Thyroid gland (tissue), 4 donors: ENCODE data around the gene RPL29. TPM values are rescaled to one million over a fixed set of nuclear protein-coding genes. Genes with fewer than 3 reads are reported as not detected.
A peak's percentile ranks its signal among the peaks of the same experiment; 100 is the strongest.

ENCODE experiments used
- DNase-seq, 2 donors: peaks; one replicate each; pipeline ENCODE4 v3.0.0-alpha.2; 2019
- H3K27ac ChIP-seq, 3 donors: fragments of 200-600 bp; sonication (generic); 1 replicate in 2 of 3; 2 replicates in 1 of 3; pipeline ENCODE4 v1.5.1; 2016 to 2019; ENCODE audit warnings: mild to moderate bottlenecking in 1 of 3, moderate library complexity in 1 of 3
- H3K27me3 ChIP-seq: fragments of 200-600 bp; sonication (generic); one replicate; pipeline ENCODE4 v1.5.1; 2019
- H3K36me3 ChIP-seq, 2 donors: fragments of 200-600 bp; sonication (generic); one replicate each; pipeline ENCODE4 v1.5.1; 2016 to 2019
- H3K4me1 ChIP-seq, 2 donors: fragments of 200-600 bp; sonication (generic); one replicate each; pipeline ENCODE4 v1.5.1; 2017 to 2019
- H3K4me3 ChIP-seq, 3 donors: fragments of 200-600 bp; sonication (generic); replicated peaks in 1 of 3; 1 replicate in 2 of 3; 2 replicates in 1 of 3; pipeline ENCODE4 v1.5.1; 2016; ENCODE audit warnings: mild to moderate bottlenecking in 1 of 3
- H3K9me3 ChIP-seq: fragments of 200-600 bp; sonication (generic); one replicate; pipeline ENCODE4 v1.5.1; 2017
- POLR2A ChIP-seq, 2 donors: fragments of 450-650 bp; IDR thresholded peaks; one replicate each; pipeline ENCODE4 v1.6.1; 2017; ENCODE audit warnings: antibody characterized with exemption in 2 of 2, mild to moderate bottlenecking in 2 of 2, moderate library complexity in 1 of 2
- WGBS, 2 donors: methylation state at CpG; one replicate each; pipeline ENCODE4 v1.1.5; 2017; 5-methylcytosine and 5-hydroxymethylcytosine counted together
- intact Hi-C: fragments of 100-400 bp; cut with DNase I; formaldehyde crosslinking; loops from one replicate; pipeline ENCODE4 v1.15.1; 2023
- total RNA-seq, 4 donors: library from RNA; depleted of rRNA; stranded (reverse); fragments of >200 nt; gene quantifications; one replicate each; pipeline ENCODE4 v1.2.3, GENCODE V29; 2016
- TF ChIP-seq, protein P1 (sequence below), 6 experiments: fragments of 200-600 bp in 3 of 6; fragments of 450-650 bp in 3 of 6; sonication (generic) in 3 of 6; IDR thresholded peaks; one replicate each; pipeline ENCODE4 v1.5.1; 2016 to 2019; ENCODE audit warnings: antibody characterized with exemption in 6 of 6, mild to moderate bottlenecking in 2 of 6, inconsistent platforms in 1 of 6, moderate library complexity in 1 of 6

RPL29 gene
- total RNA-seq, 4 donors from 2014 or later: 826 to 1,348 (median 1,271) TPM

DNA sequence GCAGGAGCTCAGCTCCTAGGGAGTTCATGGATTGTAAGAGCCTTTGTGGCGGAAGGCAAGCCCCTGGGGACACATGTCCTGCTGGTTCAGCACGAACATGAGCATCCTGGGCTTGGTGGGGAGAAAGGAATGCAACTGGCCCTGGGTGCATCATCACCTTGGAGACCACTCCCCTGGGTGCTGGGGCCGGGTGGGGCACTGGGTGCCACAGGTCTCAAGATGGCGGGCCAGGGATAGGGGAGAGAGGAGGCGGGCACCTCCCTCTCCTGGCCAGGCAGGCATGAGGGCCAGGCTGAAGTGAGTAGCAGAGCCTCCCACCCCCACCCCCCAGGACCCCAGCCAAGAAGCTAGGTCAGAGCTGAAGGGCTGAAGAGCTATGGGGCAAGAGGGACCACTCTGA, 29.2 kb downstream of the RPL29 start:
- no peak for TF ChIP-seq POLR2A (IDR thresholded peaks at IDR 0.05)
- TF ChIP-seq, protein P1, sequence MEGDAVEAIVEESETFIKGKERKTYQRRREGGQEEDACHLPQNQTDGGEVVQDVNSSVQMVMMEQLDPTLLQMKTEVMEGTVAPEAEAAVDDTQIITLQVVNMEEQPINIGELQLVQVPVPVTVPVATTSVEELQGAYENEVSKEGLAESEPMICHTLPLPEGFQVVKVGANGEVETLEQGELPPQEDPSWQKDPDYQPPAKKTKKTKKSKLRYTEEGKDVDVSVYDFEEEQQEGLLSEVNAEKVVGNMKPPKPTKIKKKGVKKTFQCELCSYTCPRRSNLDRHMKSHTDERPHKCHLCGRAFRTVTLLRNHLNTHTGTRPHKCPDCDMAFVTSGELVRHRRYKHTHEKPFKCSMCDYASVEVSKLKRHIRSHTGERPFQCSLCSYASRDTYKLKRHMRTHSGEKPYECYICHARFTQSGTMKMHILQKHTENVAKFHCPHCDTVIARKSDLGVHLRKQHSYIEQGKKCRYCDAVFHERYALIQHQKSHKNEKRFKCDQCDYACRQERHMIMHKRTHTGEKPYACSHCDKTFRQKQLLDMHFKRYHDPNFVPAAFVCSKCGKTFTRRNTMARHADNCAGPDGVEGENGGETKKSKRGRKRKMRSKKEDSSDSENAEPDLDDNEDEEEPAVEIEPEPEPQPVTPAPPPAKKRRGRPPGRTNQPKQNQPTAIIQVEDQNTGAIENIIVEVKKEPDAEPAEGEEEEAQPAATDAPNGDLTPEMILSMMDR (IDR thresholded peaks at IDR 0.05): no peak
- H3K27me3 ChIP-seq: no peaks in the 10 kb centered on the region
- WGBS, 2 donors: 80 to 100% methylated on average over 1 to 2 of the region's 5 CpGs
- no peaks in the 10 kb centered on the region for H3K36me3 ChIP-seq
- peaks cover 10 to 11% of the 10 kb centered on the region in 2 donors for H3K4me1 ChIP-seq
- intact Hi-C loops: no loop called here
- H3K4me3 ChIP-seq: peak overlapping the region in 2 of 3 donors; percentile 61 to 73
- H3K9me3 ChIP-seq: no peaks in the 10 kb centered on the region
- no peak for DNase-seq
- H3K27ac ChIP-seq: peak overlapping the region in 1 of 3 donors; percentile 53

DNA sequence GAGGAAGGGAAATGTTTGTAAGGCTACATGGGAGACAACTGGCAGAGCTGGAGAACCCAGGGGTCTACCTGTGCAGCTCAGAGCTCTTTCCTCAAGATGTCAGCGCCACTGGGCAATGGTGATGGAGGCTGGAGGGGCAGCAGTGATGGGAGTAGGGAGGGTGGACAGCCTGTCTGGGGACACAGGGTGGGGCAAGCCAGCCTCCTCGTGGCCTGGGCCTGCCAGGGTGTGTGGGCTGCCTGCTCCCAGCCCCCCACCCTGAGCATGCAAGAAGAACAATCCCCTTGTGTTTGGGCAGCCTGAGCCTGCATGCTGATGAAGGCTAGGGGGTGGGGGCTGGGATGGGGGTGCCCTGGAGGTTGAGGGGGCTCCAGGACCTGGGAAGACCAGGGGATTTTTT, 29.7 kb downstream of the RPL29 start:
- Histone ChIP-seq H3K27ac (no peak overlapping the region), H3K36me3 (no peaks in the 10 kb centered on the region), H3K27me3 (no peaks in the 10 kb centered on the region), H3K4me3 (no peak overlapping the region), H3K4me1 (peaks cover 10 to 11% of the 10 kb centered on the region in 2 donors), H3K9me3 (no peaks in the 10 kb centered on the region)
- DNase-seq: no peak
- intact Hi-C loops: no loop called here
- no peak for TF ChIP-seq POLR2A (IDR thresholded peaks at IDR 0.05)
- TF ChIP-seq, protein P1 (IDR thresholded peaks at IDR 0.05): no peak
- 85 to 100% methylated on average over 1 to 2 of the region's 2 CpGs for WGBS, 2 donors

DNA sequence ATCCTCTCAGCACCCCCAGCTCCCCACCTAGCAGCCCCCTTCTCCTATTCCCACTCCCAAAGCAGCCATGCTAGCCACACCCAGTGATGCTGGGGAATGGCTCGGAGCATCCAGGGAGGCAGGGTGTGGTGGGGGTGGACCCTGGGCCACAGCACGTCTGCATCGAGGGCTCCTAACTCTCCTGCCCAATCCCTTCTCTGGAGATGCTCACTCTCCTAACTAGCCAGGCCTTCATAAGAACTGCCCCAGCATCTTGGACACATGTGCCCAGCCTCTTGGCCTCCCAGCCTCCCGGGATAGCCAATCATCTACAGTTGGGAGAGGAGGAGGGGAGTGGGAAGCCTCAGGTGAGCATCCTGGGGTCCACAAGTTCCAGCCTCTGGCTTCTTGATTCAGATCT, 31.2 kb downstream of the RPL29 start:
- no peaks in the 10 kb centered on the region for H3K36me3 ChIP-seq
- no peak overlapping the region for H3K27ac ChIP-seq
- H3K4me3 ChIP-seq: no peak overlapping the region
- H3K4me1 ChIP-seq: peaks cover 10 to 11% of the 10 kb centered on the region in 2 donors
- intact Hi-C loops: no loop called here
- DNase-seq: no peak
- H3K9me3 ChIP-seq: no peaks in the 10 kb centered on the region
- H3K27me3 ChIP-seq: no peaks in the 10 kb centered on the region
- no peak for TF ChIP-seq POLR2A (IDR thresholded peaks at IDR 0.05)
- TF ChIP-seq, protein P1 (IDR thresholded peaks at IDR 0.05): no peak
- 74 to 75% methylated on average over 4 of the region's 4 CpGs for WGBS, 2 donors

DNA sequence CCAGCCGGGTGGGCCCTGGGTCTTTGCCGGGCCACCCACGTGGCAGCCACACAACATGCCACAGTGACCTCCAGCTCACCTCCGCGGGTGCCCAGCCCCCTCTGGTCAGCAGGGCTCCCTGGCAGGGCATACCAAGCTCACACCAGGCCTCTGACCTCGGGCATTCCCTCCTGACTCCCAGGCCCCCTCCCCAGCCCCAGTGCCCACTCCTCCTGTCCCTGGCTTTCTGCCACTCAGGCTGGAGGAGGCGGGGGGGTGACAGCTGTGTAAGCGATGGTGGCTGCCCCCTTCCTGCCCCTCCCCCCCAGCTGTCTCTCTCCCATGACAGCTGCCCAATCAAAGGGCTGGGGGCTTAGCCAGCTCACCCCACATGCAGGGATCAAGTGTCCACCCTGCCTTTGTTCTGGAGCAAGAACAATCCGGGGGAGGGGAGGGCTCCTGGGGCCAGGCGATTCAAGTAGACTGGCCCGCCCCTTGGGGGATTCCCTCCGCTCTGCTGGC, 31.7 kb downstream of the RPL29 start:
- H3K4me3 ChIP-seq: no peak overlapping the region

DNA sequence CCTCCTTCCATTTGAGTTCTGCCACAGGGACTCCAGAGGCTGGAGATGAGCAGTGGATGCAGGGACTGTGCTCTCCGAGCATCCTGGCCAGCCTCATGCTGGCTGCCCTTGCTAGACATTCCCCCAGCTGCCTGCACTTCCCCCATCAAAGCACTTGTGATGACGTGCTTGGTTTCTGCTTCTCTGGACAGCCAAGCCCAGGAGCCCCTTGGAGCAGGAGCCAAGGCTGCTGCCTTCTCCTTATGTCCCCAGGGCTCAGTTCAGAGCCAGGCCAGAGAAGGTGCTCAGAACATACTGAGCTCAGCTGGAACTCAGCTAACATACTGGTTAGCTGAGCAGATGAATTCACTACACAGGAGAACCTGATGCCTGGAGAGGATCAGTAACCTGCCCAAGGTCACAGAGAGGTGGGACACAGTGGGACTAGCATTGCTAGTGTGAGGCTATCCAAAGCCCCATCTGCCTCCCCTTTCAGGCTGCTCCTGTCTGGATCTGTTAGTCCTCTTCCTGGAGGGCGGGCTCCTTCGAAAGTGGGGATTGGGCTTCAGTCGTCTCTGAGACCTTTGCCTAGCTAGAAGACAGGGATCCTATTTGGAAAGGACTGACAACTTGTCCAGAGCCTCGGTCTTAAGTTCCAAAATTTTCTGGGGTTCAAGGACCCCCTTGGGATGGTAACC, 32.7 kb downstream of the RPL29 start:
- intact Hi-C loops: no loop called here

More for the DNA sequence above, 31.7 kb downstream of the RPL29 start:
- DNase-seq: no peak
- H3K27me3 ChIP-seq: no peaks in the 10 kb centered on the region
- no peak overlapping the region for H3K27ac ChIP-seq
- H3K36me3 ChIP-seq: no peaks in the 10 kb centered on the region
- WGBS, 2 donors: 64 to 67% methylated on average over 6 to 11 of the region's 12 CpGs
- TF ChIP-seq, protein P1 (IDR thresholded peaks at IDR 0.05): no peak
- TF ChIP-seq POLR2A (IDR thresholded peaks at IDR 0.05): no peak
- H3K9me3 ChIP-seq: no peaks in the 10 kb centered on the region
- intact Hi-C loops: no loop called here
- H3K4me1 ChIP-seq: peaks cover 10 to 11% of the 10 kb centered on the region in 2 donors

More for the DNA sequence above, 32.7 kb downstream of the RPL29 start:
- no peak overlapping the region for H3K27ac ChIP-seq
- WGBS, 2 donors: 69 to 71% methylated on average over 5 to 6 of the region's 6 CpGs
- no peaks in the 10 kb centered on the region for H3K36me3 ChIP-seq
- no peak for TF ChIP-seq POLR2A (IDR thresholded peaks at IDR 0.05)
- TF ChIP-seq, protein P1 (IDR thresholded peaks at IDR 0.05): no peak
- no peaks in the 10 kb centered on the region for H3K27me3 ChIP-seq
- H3K4me3 ChIP-seq: no peak overlapping the region
- DNase-seq: no peak
- peaks cover 10 to 11% of the 10 kb centered on the region in 2 donors for H3K4me1 ChIP-seq
- no peaks in the 10 kb centered on the region for H3K9me3 ChIP-seq
